NCI-H82 treated with DMSO at 0.1 percent for 48 hours (cell line): ENCODE results near the gene ARHGAP15.

Source experiments
- DNase-seq: peaks from one replicate; lab custom pipeline; 2025; ENCODE audit not compliant: unreplicated experiment; lab: John Stamatoyannopoulos, UW

The ARHGAP15 gene

DNA sequence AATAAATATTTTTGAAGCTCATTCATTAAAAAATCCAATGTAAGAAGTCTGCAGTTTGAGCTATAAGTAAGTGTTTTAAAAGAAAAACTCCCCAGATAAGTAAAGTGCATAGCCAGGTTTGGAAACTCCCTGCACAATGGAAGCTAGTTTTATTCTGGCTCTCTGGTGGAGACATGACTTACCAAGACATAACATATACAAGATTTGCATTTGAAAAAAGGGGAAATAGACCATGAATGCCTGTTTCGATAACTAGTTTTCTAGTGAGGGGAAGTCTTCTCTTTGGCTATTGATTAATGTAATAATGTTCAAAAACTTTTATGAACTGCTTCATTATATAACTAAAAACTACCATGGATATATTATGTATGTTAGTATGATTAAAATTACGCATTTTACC, 435.2 kb downstream of the ARHGAP15 start:
- DNase-seq, result no peak

DNA sequence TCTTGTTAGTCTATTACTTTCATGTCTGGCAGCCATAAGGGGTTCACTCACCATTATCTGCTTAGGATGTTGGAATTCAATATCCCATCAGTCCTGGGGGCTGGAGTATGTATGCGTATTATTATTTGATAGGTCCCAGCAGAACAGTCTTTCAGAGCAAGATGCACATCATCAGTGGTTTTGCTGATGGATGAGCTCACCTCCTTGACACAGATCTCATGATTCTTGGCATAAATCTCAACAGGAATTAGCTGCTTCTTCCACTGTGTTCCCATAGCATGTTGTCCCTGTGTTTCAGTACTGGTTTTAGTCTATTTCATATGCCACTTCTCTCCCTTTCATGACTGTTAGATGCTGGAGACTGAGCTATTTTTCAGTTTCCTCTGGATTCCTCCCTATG, 442.5 kb downstream of the ARHGAP15 start:
- DNase-seq, result no peak

DNA sequence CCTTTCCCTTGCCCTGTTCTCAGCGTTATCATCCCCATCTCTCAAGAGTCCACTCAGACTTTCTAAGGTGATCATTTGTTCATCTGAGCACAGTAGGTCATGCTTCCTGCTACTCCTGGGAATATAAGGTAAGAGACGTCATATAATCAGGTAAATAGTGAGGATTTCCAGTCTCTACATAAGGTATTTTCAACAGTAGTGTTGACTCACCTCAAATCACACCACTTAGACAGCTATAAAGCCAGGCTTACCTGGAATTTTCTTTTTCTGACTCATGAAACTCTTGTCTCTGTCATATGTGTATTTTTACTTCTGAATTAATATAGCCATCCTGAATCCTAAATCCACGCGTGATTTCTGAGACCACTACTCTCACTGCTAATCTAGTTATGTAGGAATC, 443.2 kb downstream of the ARHGAP15 start:
- DNase-seq, result no peak

DNA sequence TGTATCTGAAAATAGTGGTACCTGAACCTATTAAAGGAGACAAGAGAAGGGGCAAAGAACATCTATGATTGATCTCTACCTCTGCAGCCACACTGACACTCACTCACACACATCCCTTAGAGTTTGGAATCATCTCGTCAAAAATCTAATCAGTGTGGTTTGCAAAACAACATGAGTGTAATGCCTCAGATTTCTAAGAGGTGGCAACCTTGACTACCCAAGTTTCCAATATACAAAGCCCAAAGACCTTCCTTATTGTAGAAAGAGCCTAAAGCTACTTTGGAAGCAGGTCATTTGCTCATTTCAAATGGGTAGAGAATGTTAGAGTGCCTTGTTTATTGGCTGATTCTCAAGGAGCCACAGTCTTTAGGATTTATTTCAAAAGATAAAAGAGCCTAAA, 444.9 kb downstream of the ARHGAP15 start:
- no peak for DNase-seq

DNA sequence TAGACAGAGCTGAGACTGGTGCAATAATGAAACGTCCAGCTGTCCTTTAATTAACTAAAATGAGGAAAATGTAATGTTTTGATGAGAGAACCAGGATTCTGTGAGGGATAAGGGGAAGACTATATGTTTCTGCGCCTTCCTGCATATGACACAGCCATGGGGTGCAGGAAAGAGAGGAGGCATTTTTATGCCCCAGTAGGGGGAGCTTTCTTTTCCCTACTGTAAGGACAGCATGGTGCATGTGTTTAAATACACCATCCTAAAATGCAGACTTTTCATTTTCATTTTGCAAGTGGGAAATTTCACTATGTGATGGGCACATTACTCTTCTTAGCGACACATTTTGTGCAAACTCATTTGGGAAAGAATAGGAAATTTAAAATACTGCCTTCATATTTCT, 446.1 kb downstream of the ARHGAP15 start:
- DNase-seq, result no peak

GRCh38 chr2:143577489-143577888, 448.3 kb downstream of the ARHGAP15 start:
- no peak for DNase-seq

DNA sequence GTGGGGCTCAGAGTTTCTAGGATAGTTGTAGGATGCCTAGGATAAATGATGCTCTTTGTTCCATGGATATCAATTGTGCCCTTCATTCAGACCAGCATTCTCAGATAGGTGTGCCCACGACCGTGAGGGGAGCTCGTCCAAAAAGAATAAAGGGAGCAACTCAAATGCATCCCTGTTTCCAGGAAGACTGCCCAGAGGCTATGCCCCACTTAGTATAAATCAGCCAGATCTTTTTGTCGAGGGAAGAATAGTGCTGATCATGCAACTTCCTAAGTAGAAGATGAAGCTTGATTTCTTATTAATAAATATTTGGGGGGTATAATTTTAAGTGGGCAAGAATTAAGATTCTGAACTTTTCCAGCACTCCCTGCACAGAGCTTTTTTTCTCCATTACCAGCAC, 450.2 kb downstream of the ARHGAP15 start:
- DNase-seq, result no peak

GRCh38 chr2:143581134-143581533, 451.9 kb downstream of the ARHGAP15 start:
- no peak for DNase-seq

DNA sequence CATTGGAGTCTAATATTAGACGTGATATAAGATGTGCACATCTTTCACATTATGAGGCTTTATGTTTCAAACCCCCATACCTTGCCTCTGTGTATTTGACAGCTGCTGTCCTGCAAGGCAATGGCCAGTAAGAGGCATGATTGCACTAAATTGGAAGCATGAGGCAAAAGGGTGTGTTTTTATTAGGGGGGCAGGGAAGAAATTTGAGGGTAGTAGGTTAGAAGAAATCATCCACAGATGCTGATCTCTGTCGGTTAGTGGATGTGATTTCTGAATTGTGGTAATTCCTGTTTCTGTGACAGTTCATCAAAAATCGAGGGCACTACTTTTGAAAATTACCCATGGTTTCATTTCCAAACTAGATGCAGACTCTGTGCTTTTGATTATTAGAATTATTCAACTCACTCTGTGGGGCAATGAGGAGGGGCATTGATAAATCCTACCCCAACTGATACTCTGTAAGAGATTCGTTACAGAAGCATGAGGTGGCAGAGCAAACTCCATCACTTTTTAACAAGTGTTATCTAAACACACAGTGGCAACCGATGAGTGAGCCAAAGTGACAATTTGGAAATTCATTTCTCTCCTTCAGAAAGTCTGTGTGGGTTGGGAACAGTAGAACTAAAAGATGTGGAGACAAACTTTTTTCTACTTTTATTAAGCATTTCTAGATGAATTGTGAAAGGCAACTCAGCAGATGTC, 453.0 kb downstream of the ARHGAP15 start:
- no peak for DNase-seq

- DNase-seq, result no peak
These were observed 455.7 kb downstream of the ARHGAP15 start for GRCh38 chr2:143584936-143585335.

GRCh38 chr2:143586119-143586518, 456.9 kb downstream of the ARHGAP15 start:
- no peak for DNase-seq

DNA sequence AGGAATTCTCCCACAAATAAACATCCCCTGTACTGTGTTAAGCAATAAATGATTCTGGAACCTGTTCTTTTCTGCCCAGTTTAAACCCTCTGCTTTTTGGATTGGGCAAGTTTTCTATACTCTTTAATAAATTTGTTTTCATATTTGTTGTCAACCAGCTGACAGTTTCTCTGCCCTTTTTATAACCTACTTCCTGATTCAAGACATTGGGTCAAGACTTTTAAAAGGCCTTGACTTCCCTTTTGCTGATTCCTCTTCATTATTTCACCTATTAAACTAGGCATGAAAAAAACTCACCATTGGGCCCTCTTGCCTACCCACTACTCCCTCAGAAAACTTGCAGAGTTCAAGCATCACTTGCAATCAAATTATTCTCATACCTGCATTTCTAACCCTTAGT, 459.5 kb downstream of the ARHGAP15 start:
- DNase-seq, result no peak

GRCh38 chr2:143594161-143594560, 464.9 kb downstream of the ARHGAP15 start:
- no peak for DNase-seq

DNA sequence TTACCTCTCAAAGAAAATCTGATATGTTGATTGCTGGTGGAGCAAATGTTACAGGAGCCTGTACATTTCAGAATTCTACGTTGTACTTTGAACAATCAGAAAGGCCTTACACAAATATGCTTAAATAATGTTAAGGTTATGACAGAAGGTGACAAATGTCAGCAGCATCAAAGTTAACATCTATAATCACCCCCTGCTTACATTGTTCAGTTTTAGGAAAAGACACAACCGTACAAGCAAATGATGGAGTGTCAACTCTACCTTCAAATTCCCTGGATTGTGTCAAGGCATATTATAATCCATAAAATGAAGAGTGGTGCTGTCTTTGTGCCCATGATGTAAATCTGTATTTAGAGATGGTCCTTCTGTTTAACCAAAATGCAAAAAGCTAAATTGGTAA, 465.5 kb downstream of the ARHGAP15 start:
- no peak for DNase-seq

- no peak for DNase-seq
These were observed 470.9 kb downstream of the ARHGAP15 start for GRCh38 chr2:143600116-143600515.

DNA sequence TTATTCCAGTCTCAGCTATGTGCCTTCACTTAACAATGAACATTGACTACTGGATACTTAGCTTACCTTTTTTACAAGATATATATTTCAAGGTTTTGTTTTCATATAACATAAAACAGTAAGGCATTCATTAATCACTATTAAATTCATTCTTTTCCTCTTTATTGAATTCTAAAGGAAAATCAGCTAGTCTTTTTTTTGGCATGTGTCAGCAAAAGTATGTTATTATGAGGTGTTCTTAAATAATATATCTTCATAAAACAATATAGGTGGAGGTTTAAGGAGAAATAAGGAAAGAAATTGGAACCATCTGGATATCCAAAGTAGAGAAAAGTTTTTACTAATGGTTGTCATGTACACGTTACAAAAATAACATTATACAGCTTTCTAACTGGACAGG, 472.6 kb downstream of the ARHGAP15 start:
- DNase-seq, result no peak

DNA sequence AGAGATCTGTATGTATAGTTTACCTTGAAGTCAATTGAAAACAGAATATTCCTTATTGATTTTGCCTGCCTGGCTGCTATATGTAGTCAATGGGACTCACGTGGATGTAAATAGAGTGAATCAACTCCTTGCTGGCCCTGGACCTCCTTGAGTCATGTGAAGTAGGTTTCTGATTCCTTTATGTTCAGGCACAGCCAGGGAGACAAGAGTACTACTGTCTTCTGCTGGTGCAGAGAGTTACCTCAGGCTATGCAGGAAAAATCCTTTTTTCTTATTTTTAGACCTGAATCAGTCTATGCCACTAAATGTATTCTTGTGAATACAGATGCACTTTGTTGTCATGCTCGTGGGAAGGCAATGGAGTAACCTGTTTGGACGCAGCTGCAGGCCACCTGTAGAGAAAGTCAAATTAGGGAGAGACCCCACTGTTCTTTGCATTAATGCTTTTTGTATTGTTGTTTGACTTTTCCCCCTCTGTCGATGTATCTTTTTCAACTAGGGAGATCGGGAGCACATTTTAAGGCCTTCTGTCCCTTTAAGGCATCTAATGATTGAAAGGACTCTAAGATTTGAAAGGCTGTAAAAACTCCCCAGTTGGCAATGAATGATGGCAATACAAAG, 473.9 kb downstream of the ARHGAP15 start:
- DNase-seq, result no peak

GRCh38 chr2:143603846-143604565, 474.8 kb downstream of the ARHGAP15 start:
- no peak for DNase-seq

GRCh38 chr2:143604566-143604959, 475.3 kb downstream of the ARHGAP15 start:
- DNase-seq, result no peak

GRCh38 chr2:143607231-143608062, 478.2 kb downstream of the ARHGAP15 start:
- DNase-seq, result no peak

- no peak for DNase-seq
These were observed 478.8 kb downstream of the ARHGAP15 start for GRCh38 chr2:143608063-143608423.

- no peak for DNase-seq
These were observed 479.5 kb downstream of the ARHGAP15 start for GRCh38 chr2:143608758-143609157.
